HG02884 (cell line): ENCODE data around the gene MBNL2.
A peak's percentile ranks its signal among the peaks of the same experiment; 100 is the strongest.

Source experiments
- ATAC-seq: cut with Tn5 transposase; IDR thresholded peaks from one replicate; pipeline ENCODE4 v1.9.1; 2021; ENCODE audit warnings: mild to moderate bottlenecking, moderate library complexity; ENCODE audit not compliant: unreplicated experiment

The MBNL2 gene

DNA sequence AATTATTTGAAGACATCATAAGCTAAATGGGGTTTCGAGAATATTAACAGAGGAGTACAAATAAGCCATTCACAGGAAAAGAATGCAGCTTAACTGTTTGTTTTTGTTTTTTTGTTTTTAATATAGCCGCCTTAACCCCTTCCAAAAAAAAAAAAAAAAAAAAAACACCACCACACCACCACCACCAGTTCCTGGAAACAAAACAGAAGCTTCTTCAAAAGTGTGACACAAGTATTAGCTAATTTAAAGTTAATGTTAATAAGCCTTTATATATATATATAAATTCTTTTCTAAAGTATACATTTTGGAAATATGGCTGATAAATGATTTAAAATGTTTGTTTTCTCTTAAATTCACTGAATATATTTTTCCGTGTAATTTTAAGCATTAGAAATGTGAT is 213.2 kb downstream of the MBNL2 start:
- ATAC-seq: no peak

DNA sequence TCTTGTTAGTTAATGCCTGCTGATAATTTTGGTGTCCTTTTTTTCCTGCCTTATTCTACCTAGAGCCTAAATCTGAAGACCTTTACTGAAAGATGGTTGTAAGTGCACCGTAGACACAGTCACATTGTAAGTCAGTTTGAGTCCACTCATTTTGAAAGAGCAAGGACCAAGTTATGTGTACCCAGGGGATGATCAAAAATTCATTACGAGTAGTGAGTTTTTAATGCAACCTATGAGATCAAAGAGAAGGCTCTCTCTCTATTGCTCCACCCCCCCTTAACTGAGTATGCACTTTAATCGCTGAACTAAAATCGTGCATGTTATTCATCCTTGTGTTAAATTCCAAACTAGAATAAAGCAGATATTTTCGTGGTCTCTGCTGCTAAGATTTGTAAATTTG is 213.7 kb downstream of the MBNL2 start:
- ATAC-seq: no peak

DNA sequence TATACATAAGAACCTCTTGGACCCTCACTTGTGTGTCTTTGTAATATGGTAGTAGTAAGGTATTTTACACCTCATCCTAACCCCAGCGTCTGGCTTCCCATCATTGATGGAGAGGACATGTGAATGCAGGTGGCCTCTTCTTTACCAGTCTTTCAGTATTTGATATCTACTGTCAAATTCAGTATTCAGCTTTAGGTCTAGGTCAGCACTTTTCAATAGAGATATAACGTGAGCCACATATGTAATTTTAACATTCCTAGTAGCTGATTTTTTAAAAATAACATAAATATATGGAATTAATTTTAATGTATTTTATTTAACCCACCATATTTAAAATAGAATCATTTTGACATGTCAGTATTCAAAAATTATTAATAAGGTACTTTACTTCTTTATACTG is 214.7 kb downstream of the MBNL2 start:
- no peak for ATAC-seq

DNA sequence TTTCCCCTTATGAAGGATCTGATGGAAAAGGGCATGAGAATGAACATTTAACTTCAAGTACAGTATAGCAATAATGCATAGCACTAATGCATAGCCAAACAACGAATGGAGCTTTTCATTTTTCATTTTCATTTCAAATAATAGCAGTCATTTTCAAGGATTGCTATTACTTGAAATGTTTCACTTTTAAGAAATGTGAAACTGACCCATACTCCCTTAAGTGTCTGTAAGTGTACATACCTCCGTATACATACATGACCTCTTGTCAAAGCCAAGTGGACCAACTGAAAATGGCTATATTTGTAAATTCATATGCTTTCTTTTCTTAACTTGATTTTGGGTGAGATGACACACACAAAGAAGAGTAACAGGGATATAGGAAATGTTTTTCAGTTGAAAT is 215.6 kb downstream of the MBNL2 start:
- ATAC-seq: no peak

DNA sequence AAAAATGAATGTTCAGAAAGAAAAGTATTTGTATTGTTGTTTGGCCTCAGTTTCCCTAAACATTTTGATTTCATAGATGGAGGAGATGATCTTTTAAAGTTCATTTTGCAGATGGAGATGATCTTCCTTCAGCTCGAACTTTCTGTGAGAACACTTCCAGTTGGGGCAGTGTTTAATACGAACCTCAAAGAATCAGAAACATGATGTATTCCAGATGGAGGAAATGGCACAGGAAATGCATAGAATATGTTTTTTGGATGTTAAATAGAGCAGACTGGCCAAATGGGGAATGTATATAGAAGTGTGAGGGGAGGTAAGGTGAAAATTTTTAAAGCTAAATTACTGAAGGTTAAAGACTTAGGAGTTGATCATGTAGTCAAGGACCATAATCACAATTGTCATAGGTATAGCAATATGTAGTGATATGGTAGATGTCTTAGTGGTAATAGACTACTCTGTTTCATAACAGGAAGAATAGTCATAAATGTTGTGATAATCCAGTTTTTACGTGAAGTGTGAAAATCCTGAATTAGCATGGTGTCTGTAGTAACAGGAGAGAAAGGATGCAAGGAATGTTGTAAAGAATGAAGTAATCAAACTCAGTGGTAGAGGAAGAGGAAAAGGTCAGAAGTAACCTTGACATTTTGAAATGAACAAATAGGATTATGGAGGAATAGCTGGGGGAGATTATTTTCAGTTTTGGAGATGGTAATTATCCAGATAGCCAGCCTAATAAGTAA is 216.9 kb downstream of the MBNL2 start:
- no peak for ATAC-seq

DNA sequence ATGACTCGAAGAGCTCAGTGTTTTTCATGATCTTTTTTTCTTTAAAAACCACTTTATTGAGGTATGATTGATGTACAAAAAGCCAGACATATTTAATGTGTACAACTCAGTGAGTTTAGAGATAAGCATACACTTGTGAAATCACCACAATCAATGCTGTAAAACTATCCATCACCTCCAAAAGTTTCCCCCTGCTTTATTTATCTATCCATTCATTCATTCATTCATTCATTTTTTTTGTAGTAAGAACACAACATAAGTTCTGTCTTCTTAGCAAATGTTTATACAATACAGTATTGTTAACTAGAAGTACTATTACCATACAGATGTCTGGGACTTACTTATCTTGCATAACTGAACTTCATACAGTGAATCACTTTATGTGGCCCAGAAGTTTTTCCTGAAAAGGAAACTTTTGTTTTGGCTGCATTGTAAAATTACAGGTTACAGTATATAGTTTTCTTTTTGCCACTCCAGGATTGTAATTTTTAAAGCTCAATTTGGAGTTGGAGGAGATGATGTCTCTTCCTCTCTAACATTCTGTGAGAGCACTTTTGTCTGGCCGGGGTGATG is 218.6 kb downstream of the MBNL2 start:
- no peak for ATAC-seq

DNA sequence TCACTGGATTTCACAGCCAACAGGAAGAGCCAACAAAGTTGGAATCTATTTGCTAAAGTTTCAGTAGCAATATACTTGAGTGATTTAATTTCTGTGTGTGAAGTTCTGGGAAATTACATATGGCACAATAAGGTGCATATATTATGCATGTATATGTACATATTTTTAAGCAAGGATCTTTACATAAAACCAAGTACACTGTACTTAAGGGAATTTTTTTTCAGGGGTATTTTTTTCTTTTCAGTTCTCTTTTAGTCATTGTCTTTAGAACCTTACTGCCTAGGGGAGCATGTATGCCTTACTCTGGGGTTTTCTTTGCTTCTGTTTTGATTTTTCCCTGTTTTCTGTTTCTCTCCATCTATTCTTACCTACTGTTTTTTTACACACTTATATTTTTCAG is 219.2 kb downstream of the MBNL2 start:
- ATAC-seq: peak; percentile 80
